BLaER1 (cell line): ENCODE results near the gene KIF18A.
"Not testable (repeated sequence)": the region's sequence is repeated elsewhere in the genome, so short reads cannot be mapped to it uniquely, and the experiment has no call there.

Experiments used
- H3K27ac ChIP-seq: shearing (Covaris generic); formaldehyde crosslinking; 2 replicates; pipeline ENCODE4 v1.8.1; 2022
- H3K27me3 ChIP-seq: shearing (Covaris generic); formaldehyde crosslinking; 2 replicates; pipeline ENCODE4 v1.8.1; 2022
- H3K36me3 ChIP-seq: shearing (Covaris generic); formaldehyde crosslinking; 2 replicates; pipeline ENCODE4 v1.8.1; 2022
- H3K4me1 ChIP-seq: shearing (Covaris generic); formaldehyde crosslinking; 2 replicates; pipeline ENCODE4 v1.8.1; 2022
- H3K4me2 ChIP-seq: shearing (Covaris generic); formaldehyde crosslinking; 2 replicates; pipeline ENCODE4 v1.8.1; 2022
- H3K4me3 ChIP-seq: shearing (Covaris generic); formaldehyde crosslinking; 2 replicates; pipeline ENCODE4 v1.8.1; 2022
- H3K9ac ChIP-seq: shearing (Covaris generic); formaldehyde crosslinking; 2 replicates; pipeline ENCODE4 v1.8.1; 2022
- H3K9me3 ChIP-seq: shearing (Covaris generic); formaldehyde crosslinking; 2 replicates; pipeline ENCODE4 v1.8.1; 2022
- H4K20me1 ChIP-seq: shearing (Covaris generic); formaldehyde crosslinking; 2 replicates; pipeline ENCODE4 v1.8.1; 2022
- Cebpa-rat ChIP-seq: shearing (Covaris generic); IDR thresholded peaks from 2 replicates; pipeline ENCODE4 v1.8.1; 2022

KIF18A gene

GRCh38 chr11:28108958-28109357 lies 1.0 kb upstream of the KIF18A start:
- no peaks in the 10 kb centered on the region for H3K9me3 ChIP-seq
- H3K36me3 ChIP-seq = peaks cover 2% of the 10 kb centered on the region
- 0 out of 2 replicates have a peak, but pooled peaks cover 5% of the 10 kb centered on the region for H4K20me1 ChIP-seq
- H3K4me3 ChIP-seq = peak overlapping the region; percentile 75; the same call in 1 of the 2 replicates
- H3K9ac ChIP-seq = no peak overlapping the region
- H3K27me3 ChIP-seq = no peaks in the 10 kb centered on the region
- H3K4me2 ChIP-seq = peak overlapping the region; percentile 74
- no peak for TF ChIP-seq Cebpa-rat
- H3K4me1 ChIP-seq = peaks cover 50% of the 10 kb centered on the region
- no peak overlapping the region for H3K27ac ChIP-seq

GRCh38 chr11:28107191-28107749 lies 686 bp downstream of the KIF18A start:
- Histone ChIP-seq H3K4me1 (peaks cover 50% of the 10 kb centered on the region), H3K27me3 (no peaks in the 10 kb centered on the region), H3K4me3 (peak overlapping the region; percentile 75), H3K4me2 (peak overlapping the region; percentile 81), H3K27ac (peak overlapping the region; percentile 74), H3K36me3 (0 out of 2 replicates have a peak, but pooled peaks cover 2% of the 10 kb centered on the region), H3K9me3 (no peaks in the 10 kb centered on the region), H3K9ac (peak overlapping the region; percentile 81), H4K20me1 (0 out of 2 replicates have a peak, but pooled peaks cover 5% of the 10 kb centered on the region)
- no peak for TF ChIP-seq Cebpa-rat

GRCh38 chr11:28106353-28107043 lies 1.5 kb downstream of the KIF18A start:
- Histone ChIP-seq H3K27ac (no peak overlapping the region; the same call in 1 of the 2 replicates), H3K9me3 (no peaks in the 10 kb centered on the region), H3K4me2 (peak overlapping the region; percentile 81), H3K4me3 (peak overlapping the region; percentile 75), H4K20me1 (0 out of 2 replicates have a peak, but pooled peaks cover 5% of the 10 kb centered on the region), H3K4me1 (peaks cover 48% of the 10 kb centered on the region), H3K9ac (peak overlapping the region; percentile 81), H3K27me3 (no peaks in the 10 kb centered on the region), H3K36me3 (0 out of 2 replicates have a peak, but pooled peaks cover 6% of the 10 kb centered on the region)
- TF ChIP-seq Cebpa-rat = no peak

- H3K4me1 ChIP-seq = peaks cover 43% of the 10 kb centered on the region
- no peak overlapping the region for H3K9ac ChIP-seq
- H3K9me3 ChIP-seq = no peaks in the 10 kb centered on the region
- H3K4me3 ChIP-seq = no peak overlapping the region; the same call in 1 of the 2 replicates
- no peak overlapping the region for H3K27ac ChIP-seq
- peak overlapping the region; percentile 81 for H3K4me2 ChIP-seq
- 0 out of 2 replicates have a peak, but pooled peaks cover 6% of the 10 kb centered on the region for H3K36me3 ChIP-seq
- TF ChIP-seq Cebpa-rat = no peak
- H4K20me1 ChIP-seq = 0 out of 2 replicates have a peak, but pooled peaks cover 5% of the 10 kb centered on the region
- no peaks in the 10 kb centered on the region for H3K27me3 ChIP-seq
Observed at GRCh38 chr11:28105869-28106268, 2.1 kb downstream of the KIF18A start.

GRCh38 chr11:28104984-28105383 lies 3.0 kb downstream of the KIF18A start:
- Histone ChIP-seq H3K27ac (no peak overlapping the region), H4K20me1 (0 out of 2 replicates have a peak, but pooled peaks cover 9% of the 10 kb centered on the region), H3K4me2 (no peak overlapping the region)

GRCh38 chr11:28104425-28104824 lies 3.5 kb downstream of the KIF18A start:
- H3K27ac ChIP-seq = no peak overlapping the region
- H3K9me3 ChIP-seq = no peaks in the 10 kb centered on the region
- 0 out of 2 replicates have a peak, but pooled peaks cover 6% of the 10 kb centered on the region for H3K36me3 ChIP-seq
- H3K9ac ChIP-seq = no peak overlapping the region
- no peak overlapping the region for H3K4me2 ChIP-seq
- no peak for TF ChIP-seq Cebpa-rat
- H3K27me3 ChIP-seq = no peaks in the 10 kb centered on the region
- H4K20me1 ChIP-seq = 0 out of 2 replicates have a peak, but pooled peaks cover 9% of the 10 kb centered on the region
- H3K4me1 ChIP-seq = peaks cover 38% of the 10 kb centered on the region
- no peak overlapping the region for H3K4me3 ChIP-seq

More at GRCh38 chr11:28104984-28105383, 3.0 kb downstream of the KIF18A start:
- H3K4me1 ChIP-seq = peaks cover 44% of the 10 kb centered on the region
- no peaks in the 10 kb centered on the region for H3K9me3 ChIP-seq
- no peaks in the 10 kb centered on the region for H3K27me3 ChIP-seq
- TF ChIP-seq Cebpa-rat = no peak
- H3K9ac ChIP-seq = no peak overlapping the region
- no peak overlapping the region for H3K4me3 ChIP-seq
- 0 out of 2 replicates have a peak, but pooled peaks cover 6% of the 10 kb centered on the region for H3K36me3 ChIP-seq

GRCh38 chr11:28102300-28102699 lies 5.7 kb downstream of the KIF18A start:
- not testable (repeated sequence) for H3K36me3 ChIP-seq, H4K20me1 ChIP-seq, H3K4me3 ChIP-seq, H3K9me3 ChIP-seq, H3K27me3 ChIP-seq, H3K4me2 ChIP-seq, H3K27ac ChIP-seq, H3K9ac ChIP-seq
- H3K4me1 ChIP-seq = peaks cover 27% of the 10 kb centered on the region

- H3K9ac ChIP-seq = no peak overlapping the region
- peaks cover 20% of the 10 kb centered on the region for H3K36me3 ChIP-seq
- H4K20me1 ChIP-seq = 0 out of 2 replicates have a peak, but pooled peaks cover 9% of the 10 kb centered on the region
- H3K9me3 ChIP-seq = no peaks in the 10 kb centered on the region
- TF ChIP-seq Cebpa-rat = no peak
- no peaks in the 10 kb centered on the region for H3K27me3 ChIP-seq
- no peak overlapping the region for H3K4me3 ChIP-seq
- no peak overlapping the region for H3K4me2 ChIP-seq
- no peak overlapping the region for H3K27ac ChIP-seq
- H3K4me1 ChIP-seq = peaks cover 13% of the 10 kb centered on the region
Observed at GRCh38 chr11:28100665-28101064, 7.3 kb downstream of the KIF18A start.

- no peak overlapping the region for H3K4me3 ChIP-seq
- no peak for TF ChIP-seq Cebpa-rat
- peaks cover 28% of the 10 kb centered on the region for H3K36me3 ChIP-seq
- no peak overlapping the region for H3K27ac ChIP-seq
- no peaks in the 10 kb centered on the region for H3K9me3 ChIP-seq
- H3K4me1 ChIP-seq = peaks cover 6% of the 10 kb centered on the region; the same call in 1 of the 2 replicates
- no peak overlapping the region for H3K4me2 ChIP-seq
- H3K27me3 ChIP-seq = no peaks in the 10 kb centered on the region
- no peak overlapping the region for H3K9ac ChIP-seq
- H4K20me1 ChIP-seq = 0 out of 2 replicates have a peak, but pooled peaks cover 9% of the 10 kb centered on the region
Observed at GRCh38 chr11:28099715-28100114, 8.2 kb downstream of the KIF18A start.

- peaks cover 6% of the 10 kb centered on the region; the same call in 1 of the 2 replicates for H3K4me1 ChIP-seq
- TF ChIP-seq Cebpa-rat = no peak
- H3K9me3 ChIP-seq = no peaks in the 10 kb centered on the region
- H3K36me3 ChIP-seq = peaks cover 31% of the 10 kb centered on the region
- 0 out of 2 replicates have a peak, but pooled peaks cover 4% of the 10 kb centered on the region for H4K20me1 ChIP-seq
- no peaks in the 10 kb centered on the region for H3K27me3 ChIP-seq
- no peak overlapping the region for H3K4me3 ChIP-seq
- H3K9ac ChIP-seq = no peak overlapping the region
- no peak overlapping the region for H3K4me2 ChIP-seq
- no peak overlapping the region for H3K27ac ChIP-seq
Observed at GRCh38 chr11:28098257-28098656, 9.7 kb downstream of the KIF18A start.
